Spleen (tissue), 11 donors: ENCODE measurements around the gene ETS2. TPM values are rescaled to one million over a fixed set of nuclear protein-coding genes. Genes with fewer than 3 reads are reported as not detected.

Experiments
- DNase-seq: peaks from one replicate; pipeline ENCODE4 v3.0.0-alpha.2; 2020
- H3K27ac ChIP-seq, 8 donors: fragments of 200-600 bp; sonication (generic) in 7 of 8; 1 replicate in 4 of 8; 2 replicates in 4 of 8; pipeline versions ENCODE4 v1.5.0 to v1.8.0; 2016 to 2021; ENCODE audit warnings: inconsistent platforms in 4 of 8, mild to moderate bottlenecking in 4 of 8, moderate library complexity in 1 of 8
- H3K27me3 ChIP-seq, 7 donors: fragments of 200-600 bp; sonication (generic) in 6 of 7; replicated peaks in 1 of 7; 1 replicate in 4 of 7; 2 replicates in 3 of 7; pipeline versions ENCODE4 v1.5.0 to v1.8.0; 2016 to 2021; ENCODE audit warnings: inconsistent platforms in 3 of 7, mild to moderate bottlenecking in 1 of 7
- H3K36me3 ChIP-seq, 6 donors: fragments of 200-600 bp; sonication (generic) in 5 of 6; 1 replicate in 4 of 6; 2 replicates in 2 of 6; pipeline versions ENCODE4 v1.5.0 to v1.8.0; 2016 to 2021; ENCODE audit warnings: inconsistent platforms in 2 of 6
- H3K4me1 ChIP-seq, 6 donors: fragments of 200-600 bp; sonication (generic) in 5 of 6; 1 replicate in 3 of 6; 2 replicates in 3 of 6; pipeline versions ENCODE4 v1.5.0 to v1.8.0; 2016 to 2021; ENCODE audit warnings: inconsistent platforms in 3 of 6
- H3K4me3 ChIP-seq, 8 donors: fragments of 200-600 bp; sonication (generic) in 7 of 8; 1 replicate in 4 of 8; 2 replicates in 4 of 8; pipeline versions ENCODE4 v1.5.0 to v1.8.0; 2016 to 2021; ENCODE audit warnings: inconsistent platforms in 4 of 8, mild to moderate bottlenecking in 4 of 8, moderate library complexity in 2 of 8
- H3K9me3 ChIP-seq, 8 donors: fragments of 200-600 bp; sonication (generic) in 7 of 8; 1 replicate in 4 of 8; 2 replicates in 4 of 8; pipeline versions ENCODE4 v1.5.0 to v1.8.0; 2016 to 2021; ENCODE audit warnings: inconsistent platforms in 4 of 8
- CTCF ChIP-seq, 11 experiments: fragments of 200-600 bp in 7 of 11; fragments of 450-650 bp in 4 of 11; sonication (generic) in 4 of 11; IDR thresholded peaks in 8 of 11; conservative IDR thresholded peaks in 3 of 11; 1 replicate in 7 of 11; 2 replicates in 4 of 11; pipeline versions ENCODE4 v1.4.0 to v1.8.0; 2016 to 2021; ENCODE audit warnings: antibody characterized with exemption in 11 of 11, inconsistent platforms in 4 of 11, mild to moderate bottlenecking in 1 of 11
- POLR2A ChIP-seq, 3 donors: fragments of 450-650 bp; IDR thresholded peaks; one replicate each; pipeline ENCODE4 v1.5.1; 2017; ENCODE audit warnings: antibody characterized with exemption in 3 of 3, mild to moderate bottlenecking in 1 of 3
- POLR2AphosphoS5 ChIP-seq, 3 donors: sonication (generic); formaldehyde crosslinking; IDR thresholded peaks; one replicate each; pipeline ENCODE4 v1.5.1; 2017; ENCODE audit warnings: antibody characterized with exemption in 3 of 3
- WGBS, 5 donors: extraction: QIAGEN DNeasy Blood & Tissue Kit in 3 of 5; methylation state at CpG; one replicate each; pipeline versions ENCODE4 v1.1.5 to v1.1.7; 2013 to 2018; 5-methylcytosine and 5-hydroxymethylcytosine counted together
- intact Hi-C: fragments of 100-400 bp; cut with DNase I; formaldehyde crosslinking; loops from one replicate; pipeline ENCODE4 v1.15.0; 2023; ENCODE audit warnings: low total_unique reads
- polyA plus RNA-seq, 3 donors: library from polyadenylated mRNA; stranded (reverse); fragments of 200-250 nt; gene quantifications; one replicate each; pipeline ENCODE4 v1.2.1, GENCODE V29; 2013
- total RNA-seq, 7 donors: library from RNA; depleted of rRNA in 3 of 7; stranded (reverse); fragments of >200 nt in 3 of 7; fragmentation: NEBNext Ultra II Directional in 4 of 7; extraction: Animal tissue kit (Norgen Biotek cat#: 25700) in 4 of 7; gene quantifications; one replicate each; pipeline versions ENCODE4 v1.1.0 to v1.2.1, GENCODE V29; 2016 to 2021
- donor health status: healthy with polysubstance abuse.
- donor health status: DM: no; HTN: no; CAD: no; lungs with moderate emphysema.
- donor health status: DM: no; HTN: no; CAD: no.
- donor health status: Bipolar disorder and iron deficiency.
- donor health status: healthy.
- donor health status: DM: no; HTN: no; CAD: no.
- donor health status: DM: yes; HTN: yes; CAD: no.

Gene ETS2
- total and polyA plus RNA-seq, 10 donors: 44.4 to 590 (median 349) TPM

DNA sequence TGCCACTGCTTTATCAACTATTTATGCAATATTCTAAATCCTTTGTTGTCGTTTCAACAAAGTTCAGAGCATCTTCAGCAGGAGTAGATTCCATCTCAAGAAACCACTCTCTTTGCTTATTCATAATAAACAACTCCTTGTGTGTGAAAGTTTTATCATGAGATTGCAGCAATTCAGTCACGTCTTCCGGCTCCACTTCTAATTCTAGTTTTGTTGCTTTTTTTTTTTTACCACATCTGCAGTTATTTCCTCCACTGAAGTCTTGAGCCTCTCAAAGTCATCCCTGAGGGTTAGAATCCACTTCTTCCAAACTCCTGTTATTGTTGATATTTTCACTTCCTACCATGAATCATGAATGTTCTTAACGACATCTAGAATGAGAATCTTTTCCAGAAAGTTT is 14.8 kb upstream of the ETS2 start:
- Histone ChIP-seq H3K36me3 (no peaks in the 10 kb centered on the region), H3K9me3 (peaks cover 0 to 6% (median 0%) of the 10 kb centered on the region in 8 donors), H3K4me1 (no peaks in the 10 kb centered on the region), H3K27ac (no peak overlapping the region), H3K27me3 (peaks cover 0 to 5% (median 0%) of the 10 kb centered on the region in 7 donors), H3K4me3 (no peak overlapping the region)
- TF ChIP-seq POLR2A (IDR thresholded peaks at IDR 0.05) (no peak), CTCF (IDR thresholded peaks at IDR 0.05 in 8 of 11, conservative IDR thresholded peaks at IDR 0.05 in 3 of 11) (no peak), POLR2AphosphoS5 (IDR thresholded peaks at IDR 0.05) (no peak)
- 40 to 48% (median 42%) methylated on average over 4 of the region's 4 CpGs for WGBS, 5 donors
- intact Hi-C loops: no loop called here
- no peak for DNase-seq

DNA sequence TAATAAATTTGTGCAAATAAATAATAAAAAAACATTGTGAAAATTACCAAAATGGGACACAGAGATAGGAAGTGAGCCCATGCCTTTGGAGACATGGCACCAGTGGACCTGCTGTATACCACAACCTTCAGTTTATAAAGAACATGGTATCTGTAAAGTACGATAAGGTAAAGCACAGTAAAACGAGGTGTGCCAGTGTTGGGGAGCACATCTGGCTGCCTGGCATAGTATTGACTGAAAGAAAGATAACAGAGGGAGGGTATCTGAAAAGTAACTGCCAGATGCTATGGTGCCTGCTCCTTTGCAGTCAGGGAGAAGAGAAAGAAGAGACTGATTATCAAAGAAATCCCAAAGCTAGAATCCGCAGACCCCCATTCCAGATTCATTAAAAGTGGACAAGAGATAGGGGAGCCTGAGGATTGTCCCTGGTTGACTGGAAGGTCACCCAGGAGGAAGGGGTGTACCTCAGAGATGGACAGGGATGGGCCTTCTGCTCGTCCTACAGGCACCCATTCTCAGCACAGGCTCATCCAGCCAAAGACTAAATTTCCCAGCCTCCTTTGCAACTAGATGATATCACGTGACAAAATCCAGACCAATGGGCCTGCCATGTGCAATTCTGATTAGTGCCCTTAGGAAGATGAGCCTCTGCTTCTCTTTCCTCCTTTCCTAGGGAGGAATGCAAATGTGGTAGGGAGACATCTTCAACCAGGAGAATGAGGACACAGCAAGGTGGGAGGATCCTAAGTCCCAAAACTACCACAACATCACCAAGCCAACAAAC is 12.9 kb upstream of the ETS2 start:
- Histone ChIP-seq H3K4me3 (no peak overlapping the region), H3K9me3 (peaks cover 0 to 6% (median 0%) of the 10 kb centered on the region in 8 donors), H3K4me1 (no peaks in the 10 kb centered on the region), H3K36me3 (no peaks in the 10 kb centered on the region), H3K27ac (no peak overlapping the region), H3K27me3 (peaks cover 0 to 5% (median 0%) of the 10 kb centered on the region in 7 donors)
- no peak for DNase-seq
- intact Hi-C loops: no loop called here
- no peak for TF ChIP-seq CTCF (IDR thresholded peaks at IDR 0.05 in 8 of 11, conservative IDR thresholded peaks at IDR 0.05 in 3 of 11)
- no peak for TF ChIP-seq POLR2A (IDR thresholded peaks at IDR 0.05)
- no peak for TF ChIP-seq POLR2AphosphoS5 (IDR thresholded peaks at IDR 0.05)
- WGBS, 5 donors: 79 to 96% (median 91%) methylated on average over 5 of the region's 5 CpGs

GRCh38 chr21:38793926-38794713 is 11.6 kb upstream of the ETS2 start:
- DNase-seq: no peak
- no peaks in the 10 kb centered on the region for H3K27me3 ChIP-seq
- 79 to 87% (median 84%) methylated on average over 16 of the region's 16 CpGs for WGBS, 5 donors
- TF ChIP-seq POLR2A (IDR thresholded peaks at IDR 0.05): no peak
- H3K27ac ChIP-seq: no peak overlapping the region
- H3K36me3 ChIP-seq: no peaks in the 10 kb centered on the region
- no peak overlapping the region for H3K4me3 ChIP-seq
- H3K4me1 ChIP-seq: no peaks in the 10 kb centered on the region
- intact Hi-C loops: no loop called here
- peaks cover 0 to 6% (median 0%) of the 10 kb centered on the region in 8 donors for H3K9me3 ChIP-seq

- no peak for DNase-seq
- no peaks in the 10 kb centered on the region for H3K27me3 ChIP-seq
- TF ChIP-seq POLR2AphosphoS5 (IDR thresholded peaks at IDR 0.05) (no peak), POLR2A (IDR thresholded peaks at IDR 0.05) (no peak), CTCF (IDR thresholded peaks at IDR 0.05 in 8 of 11, conservative IDR thresholded peaks at IDR 0.05 in 3 of 11) (no peak)
- WGBS, 5 donors: 76 to 85% (median 82%) methylated on average over 6 of the region's 6 CpGs
- no peaks in the 10 kb centered on the region for H3K36me3 ChIP-seq
- H3K27ac ChIP-seq: no peak overlapping the region
- no peaks in the 10 kb centered on the region for H3K4me1 ChIP-seq
- peaks cover 0 to 6% (median 0%) of the 10 kb centered on the region in 8 donors for H3K9me3 ChIP-seq
- intact Hi-C loops: no loop called here
- no peak overlapping the region for H3K4me3 ChIP-seq
These were observed 10.8 kb upstream of the ETS2 start for GRCh38 chr21:38794978-38795377.
